Measurements from ENCODE around the gene HMCN1.

Gene HMCN1

DNA sequence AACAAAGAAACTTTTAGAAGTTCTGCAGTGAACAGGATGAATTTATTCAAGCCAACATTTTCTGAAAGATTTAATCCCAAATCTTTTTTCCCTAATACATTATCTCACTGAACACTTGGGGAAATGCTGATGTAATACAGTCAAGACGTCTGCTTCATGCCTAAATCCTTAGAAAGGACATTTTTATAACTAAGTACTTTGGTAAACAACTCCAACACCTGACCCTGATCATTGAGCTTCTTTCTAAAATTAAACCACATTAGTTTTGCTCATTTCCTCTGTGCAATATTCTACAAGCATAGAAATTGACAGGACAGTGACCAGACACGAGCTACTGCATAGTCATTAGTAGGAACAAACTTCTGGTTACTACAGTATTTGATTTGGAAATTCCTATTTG, 457.3 kb downstream of the HMCN1 start:
- TF ChIP-seq POLR2A (IDR thresholded peaks at IDR 0.05; ENCODE audit: extremely low read depth, insufficient read length) (no peak), MYC (IDR thresholded peaks at IDR 0.05; ENCODE audit: low read depth, low read length) (no peak)
- TF ChIP-seq, protein P1, sequence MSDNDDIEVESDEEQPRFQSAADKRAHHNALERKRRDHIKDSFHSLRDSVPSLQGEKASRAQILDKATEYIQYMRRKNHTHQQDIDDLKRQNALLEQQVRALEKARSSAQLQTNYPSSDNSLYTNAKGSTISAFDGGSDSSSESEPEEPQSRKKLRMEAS (IDR thresholded peaks at IDR 0.05; ENCODE audit: low read depth, low read length) = no peak
- TF ChIP-seq, protein P2, sequence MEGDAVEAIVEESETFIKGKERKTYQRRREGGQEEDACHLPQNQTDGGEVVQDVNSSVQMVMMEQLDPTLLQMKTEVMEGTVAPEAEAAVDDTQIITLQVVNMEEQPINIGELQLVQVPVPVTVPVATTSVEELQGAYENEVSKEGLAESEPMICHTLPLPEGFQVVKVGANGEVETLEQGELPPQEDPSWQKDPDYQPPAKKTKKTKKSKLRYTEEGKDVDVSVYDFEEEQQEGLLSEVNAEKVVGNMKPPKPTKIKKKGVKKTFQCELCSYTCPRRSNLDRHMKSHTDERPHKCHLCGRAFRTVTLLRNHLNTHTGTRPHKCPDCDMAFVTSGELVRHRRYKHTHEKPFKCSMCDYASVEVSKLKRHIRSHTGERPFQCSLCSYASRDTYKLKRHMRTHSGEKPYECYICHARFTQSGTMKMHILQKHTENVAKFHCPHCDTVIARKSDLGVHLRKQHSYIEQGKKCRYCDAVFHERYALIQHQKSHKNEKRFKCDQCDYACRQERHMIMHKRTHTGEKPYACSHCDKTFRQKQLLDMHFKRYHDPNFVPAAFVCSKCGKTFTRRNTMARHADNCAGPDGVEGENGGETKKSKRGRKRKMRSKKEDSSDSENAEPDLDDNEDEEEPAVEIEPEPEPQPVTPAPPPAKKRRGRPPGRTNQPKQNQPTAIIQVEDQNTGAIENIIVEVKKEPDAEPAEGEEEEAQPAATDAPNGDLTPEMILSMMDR (IDR thresholded peaks at IDR 0.05; ENCODE audit: low read depth, low read length) = no peak
- H3K4me3 ChIP-seq (ENCODE audit: low read depth, low read length) = no peak overlapping the region
- no peak for DNase-seq (ENCODE audit: low read depth)

DNA sequence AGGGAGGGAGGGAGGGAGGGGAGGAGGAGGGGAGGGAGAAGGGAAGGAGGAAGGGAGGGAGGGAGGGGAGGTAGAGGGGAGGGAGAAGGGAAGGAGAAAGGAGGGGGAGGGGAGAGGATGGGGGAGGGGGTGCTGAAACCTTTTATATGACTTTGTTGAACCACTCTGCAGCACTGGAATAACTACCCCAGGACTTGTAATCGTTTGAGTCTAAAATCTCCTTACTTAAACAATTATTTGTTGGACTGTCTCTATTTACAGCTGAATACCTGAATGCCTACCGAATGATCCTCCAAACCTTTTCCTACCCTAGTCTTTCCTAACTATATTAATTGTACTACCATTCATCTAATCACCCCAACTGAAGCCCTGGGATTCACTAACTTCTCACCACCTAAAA, 459.0 kb downstream of the HMCN1 start:
- no peak for DNase-seq (ENCODE audit: low read depth)
- TF ChIP-seq POLR2A (IDR thresholded peaks at IDR 0.05; ENCODE audit: extremely low read depth, insufficient read length) (no peak), MYC (IDR thresholded peaks at IDR 0.05; ENCODE audit: low read depth, low read length) (no peak)
- TF ChIP-seq, protein P1 (IDR thresholded peaks at IDR 0.05; ENCODE audit: low read depth, low read length) = no peak
- no peak overlapping the region for H3K4me3 ChIP-seq (ENCODE audit: low read depth, low read length)

DNA sequence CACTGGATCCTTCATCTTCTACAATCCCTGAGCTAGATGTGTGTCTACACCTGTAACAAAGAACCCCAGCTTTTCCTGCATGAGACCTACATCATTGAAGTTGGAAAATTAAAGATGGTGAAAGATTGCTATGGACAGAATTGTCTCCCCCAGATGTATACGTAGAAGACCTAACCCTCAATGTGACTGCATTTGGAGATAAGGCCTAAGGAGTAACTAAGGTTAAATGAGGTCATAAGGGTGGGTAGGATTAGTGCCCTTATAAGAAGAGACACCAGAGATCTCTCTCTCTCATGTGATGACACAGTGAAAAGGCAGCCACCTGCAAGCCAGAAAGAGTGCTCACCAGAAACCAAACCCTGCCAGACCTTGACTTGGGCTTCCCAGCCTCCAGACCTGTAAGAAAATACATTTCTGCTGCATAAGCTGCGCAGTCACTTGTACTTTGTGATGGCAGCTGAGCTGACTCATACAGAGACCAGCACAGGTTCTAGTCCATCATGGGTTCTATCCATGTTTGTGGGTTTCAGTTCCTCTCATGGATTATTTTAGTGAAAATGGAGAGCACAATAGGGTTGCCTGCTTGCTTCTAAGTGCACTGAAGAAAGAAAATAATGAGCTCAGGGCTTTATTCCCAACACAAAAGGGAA, 460.0 kb downstream of the HMCN1 start:
- DNase-seq (ENCODE audit: low read depth) = no peak
- TF ChIP-seq, protein P1 (IDR thresholded peaks at IDR 0.05; ENCODE audit: low read depth, low read length) = no peak
- TF ChIP-seq POLR2A (IDR thresholded peaks at IDR 0.05; ENCODE audit: extremely low read depth, insufficient read length) (no peak), MYC (IDR thresholded peaks at IDR 0.05; ENCODE audit: low read depth, low read length) (no peak)
- TF ChIP-seq, protein P2 (IDR thresholded peaks at IDR 0.05; ENCODE audit: low read depth, low read length) = no peak

DNA sequence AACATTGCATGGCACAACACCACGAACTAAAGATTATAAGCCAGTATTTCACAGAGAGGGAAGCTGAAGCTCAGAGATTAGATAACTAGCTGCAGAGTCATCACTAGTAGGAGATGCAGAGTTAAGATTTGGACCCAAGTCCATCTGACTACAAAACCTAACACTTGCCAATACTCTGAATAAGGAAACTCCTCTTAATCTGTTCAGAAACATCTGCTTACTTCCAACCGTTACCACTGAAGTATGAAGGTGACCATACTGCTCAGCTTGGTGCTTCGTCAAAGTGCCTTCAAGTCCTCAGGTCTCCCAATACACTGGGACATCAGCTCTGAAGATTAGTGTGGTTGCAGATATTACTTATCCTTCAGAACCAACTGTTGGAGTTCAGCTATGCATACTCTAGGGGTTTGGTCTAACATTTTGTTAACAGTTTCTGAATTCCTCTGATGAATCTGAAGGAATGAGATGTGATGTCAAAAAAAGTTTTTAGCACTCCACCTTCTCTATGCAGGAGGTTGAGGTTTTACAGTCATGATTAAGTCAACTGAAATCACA, 461.3 kb downstream of the HMCN1 start:
- H3K4me3 ChIP-seq (ENCODE audit: low read depth, low read length) = no peak overlapping the region
- TF ChIP-seq, protein P1 (IDR thresholded peaks at IDR 0.05; ENCODE audit: low read depth, low read length) = no peak
- TF ChIP-seq, protein P2 (IDR thresholded peaks at IDR 0.05; ENCODE audit: low read depth, low read length) = no peak
- no peak for TF ChIP-seq MYC (IDR thresholded peaks at IDR 0.05; ENCODE audit: low read depth, low read length)
- no peak for TF ChIP-seq POLR2A (IDR thresholded peaks at IDR 0.05; ENCODE audit: extremely low read depth, insufficient read length)
- DNase-seq (ENCODE audit: low read depth) = no peak

More for the DNA sequence above, 460.0 kb downstream of the HMCN1 start:
- H3K4me3 ChIP-seq (ENCODE audit: low read depth, low read length) = no peak overlapping the region

DNA sequence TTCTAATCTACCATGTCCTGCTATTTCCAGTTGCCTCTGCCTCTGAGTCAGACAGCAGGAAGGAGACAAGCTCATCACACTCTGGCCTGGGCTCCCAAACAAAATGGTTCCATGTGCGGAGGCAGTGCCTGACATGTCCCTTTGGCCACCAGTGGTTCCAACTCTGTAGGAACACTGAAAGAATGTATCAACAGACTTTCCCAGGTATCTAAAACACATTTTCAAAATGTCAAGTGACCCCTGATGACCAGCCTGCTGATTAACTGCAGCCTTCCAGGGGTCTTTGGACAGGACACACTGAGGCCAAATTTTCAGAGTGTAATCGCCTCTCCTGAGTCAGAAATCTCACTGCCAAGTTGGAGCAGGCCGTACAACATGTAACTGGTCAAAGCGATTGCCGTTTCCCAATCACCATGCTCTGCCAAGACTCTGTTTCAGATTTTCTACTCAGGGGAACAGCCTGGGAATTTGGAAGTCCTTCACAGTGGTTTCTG, 468.1 kb downstream of the HMCN1 start:
- no peak overlapping the region for H3K4me3 ChIP-seq (ENCODE audit: low read depth, low read length)
- no peak for DNase-seq (ENCODE audit: low read depth)
- TF ChIP-seq POLR2A (IDR thresholded peaks at IDR 0.05; ENCODE audit: extremely low read depth, insufficient read length) (no peak), MYC (IDR thresholded peaks at IDR 0.05; ENCODE audit: low read depth, low read length) (no peak)
- TF ChIP-seq, protein P1 (IDR thresholded peaks at IDR 0.05; ENCODE audit: low read depth, low read length) = no peak
- TF ChIP-seq, protein P2 (IDR thresholded peaks at IDR 0.05; ENCODE audit: low read depth, low read length) = no peak

DNA sequence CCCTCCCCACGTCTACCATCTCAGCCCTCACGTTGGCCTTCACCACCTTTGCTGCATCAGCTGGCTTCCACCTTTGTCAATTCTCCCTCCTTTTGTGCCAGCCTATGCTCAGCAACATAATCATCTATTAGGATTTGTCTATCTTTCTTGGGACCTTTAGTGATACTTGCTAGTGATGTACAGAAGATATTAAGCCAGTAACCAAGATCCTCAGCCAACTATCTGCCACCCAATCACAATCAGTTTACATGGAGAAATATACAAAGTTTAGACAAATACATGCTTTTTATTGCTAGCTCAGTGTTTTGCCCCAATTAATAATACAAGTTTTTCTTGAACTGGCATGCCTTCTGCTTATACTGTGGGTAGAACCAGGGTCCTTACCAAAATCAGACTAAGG, 468.6 kb downstream of the HMCN1 start:
- no peak overlapping the region for H3K4me3 ChIP-seq (ENCODE audit: low read depth, low read length)
- no peak for DNase-seq (ENCODE audit: low read depth)
- TF ChIP-seq, protein P2 (IDR thresholded peaks at IDR 0.05; ENCODE audit: low read depth, low read length) = no peak
- TF ChIP-seq MYC (IDR thresholded peaks at IDR 0.05; ENCODE audit: low read depth, low read length) = no peak
- TF ChIP-seq, protein P1 (IDR thresholded peaks at IDR 0.05; ENCODE audit: low read depth, low read length) = no peak
- no peak for TF ChIP-seq POLR2A (IDR thresholded peaks at IDR 0.05; ENCODE audit: extremely low read depth, insufficient read length)
